ENCODE measurements around the gene MARCHF10. TPM values are rescaled to one million over a fixed set of nuclear protein-coding genes. Genes with fewer than 3 reads are reported as not detected.
A peak's percentile ranks its signal among the peaks of the same experiment; 100 is the strongest.

The MARCHF10 gene
- total RNA-seq, 1 experiment from 2014 or later: not detected

- TF ChIP-seq REST (IDR thresholded peaks at IDR 0.05; ENCODE audit: low read depth) (no peak), EZH2 (IDR thresholded peaks at IDR 0.05) (no peak), SP1 (IDR thresholded peaks at IDR 0.05; ENCODE audit: low read depth) (peak; percentile 55)
Measured at GRCh38 chr17:62778990-62779681, 29.0 kb downstream of the MARCHF10 start (continued).

- H3K36me3 ChIP-seq (ENCODE audit: control insufficient read depth in 1 of 2, insufficient read depth in 2 of 2, low read length in 2 of 2): no peaks in the 10 kb centered on the region
- H3K9me3 ChIP-seq (ENCODE audit: control insufficient read depth in 1 of 2, insufficient read depth in 1 of 2, low read depth in 1 of 2, low read length in 2 of 2): no peaks in the 10 kb centered on the region
- H3K9me2 ChIP-seq (ENCODE audit: insufficient read depth): no peaks in the 10 kb centered on the region
- no peak for ATAC-seq
- H3K79me2 ChIP-seq (ENCODE audit: insufficient read depth, low read length): no peaks in the 10 kb centered on the region
- no peak overlapping the region for H3K27ac ChIP-seq (ENCODE audit: low read depth, low read length)
- intact Hi-C loops (cut with micrococcal nuclease): no loop called here
- CTCF ChIA-PET: no interaction called here
- H2AFZ ChIP-seq (ENCODE audit: low read depth, low read length, poor library complexity, severe bottlenecking): no peak overlapping the region
- no peak overlapping the region for H3K4me3 ChIP-seq (replicated peaks in 1 of 2; ENCODE audit: low read depth in 1 of 2, low read length in 2 of 2)
- H3K4me1 ChIP-seq (ENCODE audit: control insufficient read depth in 1 of 2, insufficient read depth in 2 of 2, low read length in 2 of 2): peaks cover 11 to 16% of the 10 kb centered on the region in 2 experiments
- no TSS peak for BruUV-seq (replicated peaks)
- TF ChIP-seq CBX3 (IDR thresholded peaks at IDR 0.05; ENCODE audit: low read depth): no peak
- no peak for DNase-seq (ENCODE audit: low read depth, low spot score)
- H3K9ac ChIP-seq (ENCODE audit: low read length): no peak overlapping the region
- H4K20me1 ChIP-seq (ENCODE audit: insufficient read depth): no peaks in the 10 kb centered on the region
- POLR2A ChIA-PET: no interaction called here
- no peak overlapping the region for H3K4me2 ChIP-seq (ENCODE audit: low read length)
- RAD21 ChIA-PET (ENCODE audit: low non-redundant PET in 1 of 2, low total read pairs in 2 of 2, uncharacterized antibody in 2 of 2, unreplicated experiment in 2 of 2): no interaction called here
- H3K27me3 ChIP-seq (ENCODE audit: insufficient read depth, low read length): no peaks in the 10 kb centered on the region
Measured at GRCh38 chr17:62775876-62776275, 32.2 kb downstream of the MARCHF10 start.
